K562 (cell line): Measurements from ENCODE around the gene TERT. TPM values are rescaled to one million over a fixed set of nuclear protein-coding genes. Genes with fewer than 3 reads are reported as not detected.
A peak's percentile ranks its signal among the peaks of the same experiment; 100 is the strongest.

Experiments used
- CC2D1A ChIP-seq: fragments of 450-650 bp; IDR thresholded peaks from 2 replicates; pipeline ENCODE4 v1.6.1; 2017; ENCODE audit warnings: mild to moderate bottlenecking
- GABPB1 ChIP-seq: sonication (generic); formaldehyde crosslinking; IDR thresholded peaks from 2 replicates; pipeline ENCODE4 v1.8.0; 2022; ENCODE audit warnings: mild to moderate bottlenecking, missing genetic modification reagents
- JUNB ChIP-seq: fragments of 450-650 bp; formaldehyde crosslinking; conservative IDR thresholded peaks from 2 replicates; pipeline ENCODE4 v1.4.0; 2020; ENCODE audit warnings: mild to moderate bottlenecking
- NRF1 ChIP-seq, 2 experiments: fragments of 450-650 bp; IDR thresholded peaks in 1 of 2; conservative IDR thresholded peaks in 1 of 2; 2 replicates each; pipeline ENCODE4 v1.6.1; 2014; ENCODE audit warnings: mild to moderate bottlenecking in 2 of 2
- RBFOX2 ChIP-seq: fragments of 200-400 bp; formaldehyde crosslinking; IDR thresholded peaks from 2 replicates; pipeline ENCODE4 v1.6.1; 2017; ENCODE audit warnings: low read depth, mild to moderate bottlenecking, low read length, moderate library complexity
- RFX7 ChIP-seq: fragments of 250-450 bp; sonication (Bioruptor Pico); IDR thresholded peaks from 2 replicates; pipeline ENCODE4 v1.5.1; 2021; ENCODE audit warnings: mild to moderate bottlenecking
- SAFB ChIP-seq: fragments of 200-400 bp; formaldehyde crosslinking; IDR thresholded peaks from 2 replicates; pipeline ENCODE4 v1.6.1; 2017; ENCODE audit warnings: low read depth, low read length, borderline replicate concordance
- SPI1 ChIP-seq: IDR thresholded peaks from 2 replicates; pipeline ENCODE4 v1.6.1; 2011; ENCODE audit warnings: low read depth, low read length, control low read depth, borderline replicate concordance
- ZC3H8 ChIP-seq: fragments of 450-650 bp; IDR thresholded peaks from 2 replicates; pipeline ENCODE4 v1.6.1; 2017
- ZNF436 ChIP-seq: fragments of 250-450, 450-650 bp; sonication (Bioruptor Pico); formaldehyde crosslinking; IDR thresholded peaks from 2 replicates; pipeline ENCODE4 v1.7.0; 2020; ENCODE audit warnings: mild to moderate bottlenecking
- ZNF76 ChIP-seq: fragments of 250-450 bp; sonication (Bioruptor Pico); IDR thresholded peaks from 2 replicates; pipeline ENCODE4 v1.4.0; 2020; ENCODE audit warnings: mild to moderate bottlenecking, moderate library complexity, borderline replicate concordance
- polyA plus RNA-seq, 8 experiments: library from polyadenylated mRNA; depleted of rRNA in 4 of 8; stranded (reverse) in 5 of 8; unstranded in 3 of 8; fragments of >200 nt; fragmentation: Nextera tagmentation in 2 of 8; fragmentation: Illumina TruSeq in 1 of 8; extraction: Ambion mirVana in 2 of 8; extraction: Trizol in 1 of 8; gene quantifications; 2 replicates each; pipeline versions ENCODE4 v1.2.1 to v1.2.3, GENCODE V29; 2011 to 2014; ENCODE audit warnings: inconsistent platforms in 1 of 8, missing spikeins in 1 of 8
- total RNA-seq, 7 experiments: library from RNA; depleted of rRNA in 6 of 7; stranded (reverse); fragments of >200 nt in 6 of 7; fragmentation: Illumina TruSeq in 2 of 7; extraction: Trizol in 2 of 7; gene quantifications; 2 replicates each; pipeline versions ENCODE4 v1.2.1 to v1.2.3, GENCODE V29; 2011 to 2021; ENCODE audit warnings: low replicate concordance in 1 of 7
- TF ChIP-seq, protein P1 (sequence below): IDR thresholded peaks from 2 replicates; pipeline ENCODE4 v1.6.1; 2011; ENCODE audit warnings: borderline replicate concordance, low read depth, mild to moderate bottlenecking, moderate library complexity, low read length; ENCODE audit not compliant: insufficient read depth, poor library complexity, severe bottlenecking
- TF ChIP-seq, protein P2 (sequence below), 2 experiments: fragments of 200-800 bp in 1 of 2; sonication (Bioruptor generic) in 1 of 2; sonication (generic) in 1 of 2; formaldehyde crosslinking in 1 of 2; IDR thresholded peaks in 1 of 2; conservative IDR thresholded peaks in 1 of 2; 2 replicates each; pipeline versions ENCODE4 v1.5.0 to v1.6.1; 2016 to 2020; ENCODE audit warnings: missing compliant biosample characterization in 1 of 2, missing genetic modification characterization in 1 of 2, missing genetic modification reagents in 1 of 2
- TF ChIP-seq, protein P3 (sequence below): fragments of 450-650 bp; IDR thresholded peaks from 2 replicates; pipeline ENCODE4 v1.6.1; 2014; ENCODE audit warnings: low read depth, mild to moderate bottlenecking, moderate library complexity, borderline replicate concordance
- TF ChIP-seq, protein P4 (sequence below): fragments of 250-450 bp; sonication (Bioruptor Pico); IDR thresholded peaks from 2 replicates; pipeline ENCODE4 v1.8.0; 2021; ENCODE audit warnings: moderate library complexity, mild to moderate bottlenecking, inconsistent platforms
- TF ChIP-seq, protein P5 (sequence below): sonication (generic); formaldehyde crosslinking; IDR thresholded peaks from 2 replicates; pipeline ENCODE4 v1.8.0; 2022; ENCODE audit warnings: missing genetic modification reagents, mild to moderate bottlenecking, borderline replicate concordance

Gene TERT
- total and polyA plus RNA-seq, 9 of the 15 experiments (the other 6 are each of a cell fraction or from before 2014, with no cell fraction given) = 0.08 to 4.5 (median 0.98) TPM; not detected in 1

DNA sequence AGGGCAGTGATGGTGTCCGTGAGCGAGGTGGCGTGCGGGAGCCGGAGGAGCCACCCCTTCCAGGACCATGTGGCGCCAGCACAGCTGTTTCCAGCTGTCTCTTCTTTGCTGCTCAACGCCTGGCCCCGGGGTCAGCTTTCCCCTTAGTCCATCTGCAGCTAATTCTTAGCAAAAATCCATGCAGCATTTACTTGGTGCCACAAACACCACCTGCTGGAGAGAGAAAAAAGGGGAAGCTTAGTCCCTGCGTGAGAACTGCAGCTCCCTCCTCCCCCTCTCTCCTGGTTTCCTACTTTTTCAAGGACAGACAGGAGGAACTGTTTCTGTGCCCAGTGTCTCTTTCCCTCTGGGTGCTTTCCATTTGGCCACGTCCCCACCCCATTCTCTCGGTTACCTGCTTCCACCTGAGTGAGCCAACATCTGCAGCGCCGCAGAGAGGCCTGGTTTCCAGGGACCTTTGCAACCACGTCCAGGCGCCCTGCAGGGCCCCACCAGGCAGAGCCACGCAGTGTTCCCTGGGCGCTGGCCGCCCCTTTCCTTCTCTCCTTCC is 90.1 kb downstream of the TERT start (continued):
- TF ChIP-seq, protein P1, sequence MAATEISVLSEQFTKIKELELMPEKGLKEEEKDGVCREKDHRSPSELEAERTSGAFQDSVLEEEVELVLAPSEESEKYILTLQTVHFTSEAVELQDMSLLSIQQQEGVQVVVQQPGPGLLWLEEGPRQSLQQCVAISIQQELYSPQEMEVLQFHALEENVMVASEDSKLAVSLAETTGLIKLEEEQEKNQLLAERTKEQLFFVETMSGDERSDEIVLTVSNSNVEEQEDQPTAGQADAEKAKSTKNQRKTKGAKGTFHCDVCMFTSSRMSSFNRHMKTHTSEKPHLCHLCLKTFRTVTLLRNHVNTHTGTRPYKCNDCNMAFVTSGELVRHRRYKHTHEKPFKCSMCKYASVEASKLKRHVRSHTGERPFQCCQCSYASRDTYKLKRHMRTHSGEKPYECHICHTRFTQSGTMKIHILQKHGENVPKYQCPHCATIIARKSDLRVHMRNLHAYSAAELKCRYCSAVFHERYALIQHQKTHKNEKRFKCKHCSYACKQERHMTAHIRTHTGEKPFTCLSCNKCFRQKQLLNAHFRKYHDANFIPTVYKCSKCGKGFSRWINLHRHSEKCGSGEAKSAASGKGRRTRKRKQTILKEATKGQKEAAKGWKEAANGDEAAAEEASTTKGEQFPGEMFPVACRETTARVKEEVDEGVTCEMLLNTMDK = no peak
- TF ChIP-seq RFX7 = no peak
- 0 out of 4 replicates have a peak, but pooled peaks of 1 of the 2 experiments have one; percentile 28 for TF ChIP-seq NRF1 (conservative IDR thresholded peaks at IDR 0.05 in 1 of 2, IDR thresholded peaks at IDR 0.05 in 1 of 2)
- no peak for TF ChIP-seq GABPB1
- no peak for TF ChIP-seq JUNB (CRISPR knock-in tag)
- 0 out of 2 replicates have a peak, but pooled peaks have one; percentile 28 for TF ChIP-seq ZNF76 (CRISPR knock-in tag)
- TF ChIP-seq ZNF436 = no peak
- no peak for TF ChIP-seq CC2D1A
- no peak for TF ChIP-seq SAFB
- TF ChIP-seq ZC3H8 = no peak
- no peak for TF ChIP-seq RBFOX2
- TF ChIP-seq, protein P2, sequence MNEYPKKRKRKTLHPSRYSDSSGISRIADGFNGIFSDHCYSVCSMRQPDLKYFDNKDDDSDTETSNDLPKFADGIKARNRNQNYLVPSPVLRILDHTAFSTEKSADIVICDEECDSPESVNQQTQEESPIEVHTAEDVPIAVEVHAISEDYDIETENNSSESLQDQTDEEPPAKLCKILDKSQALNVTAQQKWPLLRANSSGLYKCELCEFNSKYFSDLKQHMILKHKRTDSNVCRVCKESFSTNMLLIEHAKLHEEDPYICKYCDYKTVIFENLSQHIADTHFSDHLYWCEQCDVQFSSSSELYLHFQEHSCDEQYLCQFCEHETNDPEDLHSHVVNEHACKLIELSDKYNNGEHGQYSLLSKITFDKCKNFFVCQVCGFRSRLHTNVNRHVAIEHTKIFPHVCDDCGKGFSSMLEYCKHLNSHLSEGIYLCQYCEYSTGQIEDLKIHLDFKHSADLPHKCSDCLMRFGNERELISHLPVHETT (CRISPR knock-in tag; conservative IDR thresholded peaks at IDR 0.05 in 1 of 2, IDR thresholded peaks at IDR 0.05 in 1 of 2) = no peak
- TF ChIP-seq, protein P3, sequence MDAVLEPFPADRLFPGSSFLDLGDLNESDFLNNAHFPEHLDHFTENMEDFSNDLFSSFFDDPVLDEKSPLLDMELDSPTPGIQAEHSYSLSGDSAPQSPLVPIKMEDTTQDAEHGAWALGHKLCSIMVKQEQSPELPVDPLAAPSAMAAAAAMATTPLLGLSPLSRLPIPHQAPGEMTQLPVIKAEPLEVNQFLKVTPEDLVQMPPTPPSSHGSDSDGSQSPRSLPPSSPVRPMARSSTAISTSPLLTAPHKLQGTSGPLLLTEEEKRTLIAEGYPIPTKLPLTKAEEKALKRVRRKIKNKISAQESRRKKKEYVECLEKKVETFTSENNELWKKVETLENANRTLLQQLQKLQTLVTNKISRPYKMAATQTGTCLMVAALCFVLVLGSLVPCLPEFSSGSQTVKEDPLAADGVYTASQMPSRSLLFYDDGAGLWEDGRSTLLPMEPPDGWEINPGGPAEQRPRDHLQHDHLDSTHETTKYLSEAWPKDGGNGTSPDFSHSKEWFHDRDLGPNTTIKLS = no peak
- TF ChIP-seq, protein P4, sequence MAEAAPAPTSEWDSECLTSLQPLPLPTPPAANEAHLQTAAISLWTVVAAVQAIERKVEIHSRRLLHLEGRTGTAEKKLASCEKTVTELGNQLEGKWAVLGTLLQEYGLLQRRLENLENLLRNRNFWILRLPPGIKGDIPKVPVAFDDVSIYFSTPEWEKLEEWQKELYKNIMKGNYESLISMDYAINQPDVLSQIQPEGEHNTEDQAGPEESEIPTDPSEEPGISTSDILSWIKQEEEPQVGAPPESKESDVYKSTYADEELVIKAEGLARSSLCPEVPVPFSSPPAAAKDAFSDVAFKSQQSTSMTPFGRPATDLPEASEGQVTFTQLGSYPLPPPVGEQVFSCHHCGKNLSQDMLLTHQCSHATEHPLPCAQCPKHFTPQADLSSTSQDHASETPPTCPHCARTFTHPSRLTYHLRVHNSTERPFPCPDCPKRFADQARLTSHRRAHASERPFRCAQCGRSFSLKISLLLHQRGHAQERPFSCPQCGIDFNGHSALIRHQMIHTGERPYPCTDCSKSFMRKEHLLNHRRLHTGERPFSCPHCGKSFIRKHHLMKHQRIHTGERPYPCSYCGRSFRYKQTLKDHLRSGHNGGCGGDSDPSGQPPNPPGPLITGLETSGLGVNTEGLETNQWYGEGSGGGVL (CRISPR knock-in tag) = no peak
- TF ChIP-seq, protein P5, sequence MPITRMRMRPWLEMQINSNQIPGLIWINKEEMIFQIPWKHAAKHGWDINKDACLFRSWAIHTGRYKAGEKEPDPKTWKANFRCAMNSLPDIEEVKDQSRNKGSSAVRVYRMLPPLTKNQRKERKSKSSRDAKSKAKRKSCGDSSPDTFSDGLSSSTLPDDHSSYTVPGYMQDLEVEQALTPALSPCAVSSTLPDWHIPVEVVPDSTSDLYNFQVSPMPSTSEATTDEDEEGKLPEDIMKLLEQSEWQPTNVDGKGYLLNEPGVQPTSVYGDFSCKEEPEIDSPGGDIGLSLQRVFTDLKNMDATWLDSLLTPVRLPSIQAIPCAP (CRISPR knock-in tag) = no peak
- peak; percentile 60; the same call in 1 of the 2 replicates for TF ChIP-seq SPI1
